IPS-20b (cell line): ENCODE data around the gene RRAS2.
"Not testable (repeated sequence)": the region's sequence is repeated elsewhere in the genome, so short reads cannot be mapped to it uniquely, and the experiment has no call there.

Experiments
- H3K27ac ChIP-seq: one replicate; pipeline ENCODE4 v1.5.1; 2013; ENCODE audit warnings: low read length
- H3K27me3 ChIP-seq: 2 replicates; pipeline ENCODE4 v1.6.1; 2013; ENCODE audit warnings: mild to moderate bottlenecking, low read length, inconsistent platforms; ENCODE audit not compliant: insufficient read depth
- H3K36me3 ChIP-seq: 2 replicates; pipeline ENCODE4 v1.6.1; 2013; ENCODE audit warnings: low read depth, mild to moderate bottlenecking, inconsistent platforms, low read length, moderate library complexity; ENCODE audit not compliant: insufficient read depth
- H3K4me1 ChIP-seq: 2 replicates; pipeline ENCODE4 v1.6.1; 2013; ENCODE audit warnings: mild to moderate bottlenecking, control low read depth, inconsistent platforms, low read length, moderate library complexity; ENCODE audit not compliant: insufficient read depth
- H3K4me3 ChIP-seq: 2 replicates; pipeline ENCODE4 v1.5.1; 2013; ENCODE audit warnings: mild to moderate bottlenecking, low read length, inconsistent platforms
- H3K9ac ChIP-seq: 2 replicates; pipeline ENCODE4 v1.6.1; 2013; ENCODE audit warnings: low read depth, mild to moderate bottlenecking, inconsistent platforms, low read length, moderate library complexity
- H3K9me3 ChIP-seq: 2 replicates; pipeline ENCODE4 v1.6.1; 2013; ENCODE audit warnings: mild to moderate bottlenecking, low read depth, low read length, inconsistent platforms; ENCODE audit not compliant: insufficient read depth

RRAS2 gene

GRCh38 chr11:14264966-14265365, 94.0 kb downstream of the RRAS2 start:
- no peaks in the 10 kb centered on the region for H3K4me1 ChIP-seq
- H3K9me3 ChIP-seq, result 0 out of 2 replicates have a peak, but pooled peaks cover 7% of the 10 kb centered on the region
- H3K4me3 ChIP-seq, result no peak overlapping the region
- H3K36me3 ChIP-seq, result peaks cover 20% of the 10 kb centered on the region
- H3K27me3 ChIP-seq, result peaks cover 1% of the 10 kb centered on the region; the same call in 1 of the 2 replicates
- no peak overlapping the region for H3K9ac ChIP-seq
- H3K27ac ChIP-seq, result no peak overlapping the region

GRCh38 chr11:14262271-14262846, 96.6 kb downstream of the RRAS2 start:
- Histone ChIP-seq H3K4me1 (no peaks in the 10 kb centered on the region), H3K36me3 (peaks cover 10% of the 10 kb centered on the region; the same call in 1 of the 2 replicates), H3K9me3 (0 out of 2 replicates have a peak, but pooled peaks cover 7% of the 10 kb centered on the region), H3K27ac (no peak overlapping the region), H3K4me3 (no peak overlapping the region), H3K9ac (no peak overlapping the region), H3K27me3 (peaks cover 4% of the 10 kb centered on the region; the same call in 1 of the 2 replicates)

- Histone ChIP-seq H3K9ac (no peak overlapping the region), H3K27me3 (peaks cover 4% of the 10 kb centered on the region; the same call in 1 of the 2 replicates), H3K9me3 (0 out of 2 replicates have a peak, but pooled peaks cover 7% of the 10 kb centered on the region), H3K4me3 (no peak overlapping the region), H3K27ac (no peak overlapping the region), H3K36me3 (peaks cover 10% of the 10 kb centered on the region; the same call in 1 of the 2 replicates), H3K4me1 (no peaks in the 10 kb centered on the region)
These were observed 97.9 kb downstream of the RRAS2 start for GRCh38 chr11:14261066-14261465.

GRCh38 chr11:14259878-14260277, 99.1 kb downstream of the RRAS2 start:
- H3K36me3 ChIP-seq, result 0 out of 2 replicates have a peak, but pooled peaks cover under 1% of the 10 kb centered on the region
- 0 out of 2 replicates have a peak, but pooled peaks cover 3% of the 10 kb centered on the region for H3K9me3 ChIP-seq
- no peak overlapping the region for H3K9ac ChIP-seq
- peaks cover 4% of the 10 kb centered on the region; the same call in 1 of the 2 replicates for H3K27me3 ChIP-seq
- no peak overlapping the region for H3K4me3 ChIP-seq
- H3K27ac ChIP-seq, result no peak overlapping the region
- H3K4me1 ChIP-seq, result no peaks in the 10 kb centered on the region

- H3K27ac ChIP-seq, result no peak overlapping the region
- peaks cover 4% of the 10 kb centered on the region; the same call in 1 of the 2 replicates for H3K27me3 ChIP-seq
- H3K4me1 ChIP-seq, result no peaks in the 10 kb centered on the region
- H3K36me3 ChIP-seq, result no peaks in the 10 kb centered on the region
- H3K9ac ChIP-seq, result no peak overlapping the region
- no peak overlapping the region for H3K4me3 ChIP-seq
- H3K9me3 ChIP-seq, result no peaks in the 10 kb centered on the region
These were observed 99.7 kb downstream of the RRAS2 start for GRCh38 chr11:14259186-14259784.

- H3K9ac ChIP-seq, result no peak overlapping the region
- H3K4me1 ChIP-seq, result no peaks in the 10 kb centered on the region
- H3K27me3 ChIP-seq, result peaks cover 4% of the 10 kb centered on the region; the same call in 1 of the 2 replicates
- H3K36me3 ChIP-seq, result no peaks in the 10 kb centered on the region
- H3K9me3 ChIP-seq, result no peaks in the 10 kb centered on the region
- H3K4me3 ChIP-seq, result no peak overlapping the region
- H3K27ac ChIP-seq, result no peak overlapping the region
These were observed 100.6 kb downstream of the RRAS2 start for GRCh38 chr11:14258221-14258935.

- no peak overlapping the region for H3K27ac ChIP-seq
- H3K9me3 ChIP-seq, result no peaks in the 10 kb centered on the region
- H3K9ac ChIP-seq, result no peak overlapping the region
- H3K36me3 ChIP-seq, result no peaks in the 10 kb centered on the region
- no peak overlapping the region for H3K4me3 ChIP-seq
- peaks cover 4% of the 10 kb centered on the region; the same call in 1 of the 2 replicates for H3K27me3 ChIP-seq
- no peaks in the 10 kb centered on the region for H3K4me1 ChIP-seq
These were observed 103.8 kb downstream of the RRAS2 start for GRCh38 chr11:14255238-14255534.

GRCh38 chr11:14254533-14255237, 104.3 kb downstream of the RRAS2 start:
- Histone ChIP-seq H3K27ac (no peak overlapping the region), H3K9me3 (no peaks in the 10 kb centered on the region)

GRCh38 chr11:14253840-14254239, 105.1 kb downstream of the RRAS2 start:
- Histone ChIP-seq H3K4me3 (no peak overlapping the region), H3K9me3 (no peaks in the 10 kb centered on the region), H3K36me3 (no peaks in the 10 kb centered on the region), H3K9ac (no peak overlapping the region), H3K27ac (no peak overlapping the region), H3K27me3 (no peaks in the 10 kb centered on the region), H3K4me1 (peaks cover 3% of the 10 kb centered on the region; the same call in 1 of the 2 replicates)

More at GRCh38 chr11:14254533-14255237, 104.3 kb downstream of the RRAS2 start:
- no peaks in the 10 kb centered on the region; the same call in 1 of the 2 replicates for H3K27me3 ChIP-seq
- no peaks in the 10 kb centered on the region for H3K4me1 ChIP-seq
- H3K4me3 ChIP-seq, result no peak overlapping the region
- H3K36me3 ChIP-seq, result no peaks in the 10 kb centered on the region
- no peak overlapping the region for H3K9ac ChIP-seq

- Histone ChIP-seq H3K27me3 (no peaks in the 10 kb centered on the region), H3K9me3 (no peaks in the 10 kb centered on the region), H3K4me1 (peaks cover 5% of the 10 kb centered on the region; the same call in 1 of the 2 replicates), H3K4me3 (no peak overlapping the region), H3K36me3 (no peaks in the 10 kb centered on the region), H3K9ac (no peak overlapping the region), H3K27ac (no peak overlapping the region)
These were observed 105.6 kb downstream of the RRAS2 start for GRCh38 chr11:14253421-14253820.

- H3K27ac ChIP-seq, H3K27me3 ChIP-seq, H3K9me3 ChIP-seq, H3K36me3 ChIP-seq, H3K4me3 ChIP-seq, H3K9ac ChIP-seq, H3K4me1 ChIP-seq: not testable (repeated sequence)
These were observed 106.5 kb downstream of the RRAS2 start for GRCh38 chr11:14252501-14252900.
